ENCODE data around the gene ST3GAL3.

DNA sequence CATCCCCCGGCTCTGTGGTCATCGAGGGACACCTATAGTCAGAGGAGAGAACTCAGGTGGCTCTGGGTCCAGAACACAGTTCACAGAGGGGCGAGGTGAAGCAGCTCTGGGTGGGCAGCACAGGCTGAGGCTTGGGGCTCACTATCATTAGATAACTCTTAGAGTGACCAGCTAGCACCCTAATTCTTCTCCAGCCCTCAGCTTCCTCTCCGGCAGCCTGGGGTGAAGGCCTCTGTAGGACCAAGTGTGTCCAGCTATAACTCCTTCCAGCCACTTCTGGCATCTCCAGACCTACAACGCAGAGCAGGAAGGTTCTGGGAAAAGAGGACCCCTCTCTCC lies 227.6 kb downstream of the ST3GAL3 start:
- TF ChIP-seq, protein P1, sequence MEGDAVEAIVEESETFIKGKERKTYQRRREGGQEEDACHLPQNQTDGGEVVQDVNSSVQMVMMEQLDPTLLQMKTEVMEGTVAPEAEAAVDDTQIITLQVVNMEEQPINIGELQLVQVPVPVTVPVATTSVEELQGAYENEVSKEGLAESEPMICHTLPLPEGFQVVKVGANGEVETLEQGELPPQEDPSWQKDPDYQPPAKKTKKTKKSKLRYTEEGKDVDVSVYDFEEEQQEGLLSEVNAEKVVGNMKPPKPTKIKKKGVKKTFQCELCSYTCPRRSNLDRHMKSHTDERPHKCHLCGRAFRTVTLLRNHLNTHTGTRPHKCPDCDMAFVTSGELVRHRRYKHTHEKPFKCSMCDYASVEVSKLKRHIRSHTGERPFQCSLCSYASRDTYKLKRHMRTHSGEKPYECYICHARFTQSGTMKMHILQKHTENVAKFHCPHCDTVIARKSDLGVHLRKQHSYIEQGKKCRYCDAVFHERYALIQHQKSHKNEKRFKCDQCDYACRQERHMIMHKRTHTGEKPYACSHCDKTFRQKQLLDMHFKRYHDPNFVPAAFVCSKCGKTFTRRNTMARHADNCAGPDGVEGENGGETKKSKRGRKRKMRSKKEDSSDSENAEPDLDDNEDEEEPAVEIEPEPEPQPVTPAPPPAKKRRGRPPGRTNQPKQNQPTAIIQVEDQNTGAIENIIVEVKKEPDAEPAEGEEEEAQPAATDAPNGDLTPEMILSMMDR (IDR thresholded peaks at IDR 0.05): no peak
- no peak for TF ChIP-seq EZH2phosphoT487 (IDR thresholded peaks at IDR 0.05)
- TF ChIP-seq EZH2 (IDR thresholded peaks at IDR 0.05): no peak
